ENCODE measurements around the gene PNPLA6. TPM values are rescaled to one million over a fixed set of nuclear protein-coding genes. Genes with fewer than 3 reads are reported as not detected.

The PNPLA6 gene
- total and polyA plus RNA-seq, 4 experiments from 2014 or later = 4.7 to 169 (median 90.8) TPM

- intact Hi-C loops (cut with micrococcal nuclease) = loop anchor here (2.0 kb wide), 1 partner anchor 19 kb away; the partner anchor contains the start of gene PNPLA6
- Histone ChIP-seq H3K27ac (ENCODE audit: low read depth, low read length) (no peak within 1 kb of the TSS), H3K27me3 (ENCODE audit: insufficient read depth, low read length) (peaks cover 4% of the 10 kb centered on the region), H3K4me1 (ENCODE audit: insufficient read depth, low read length) (peaks cover 10% of the 10 kb centered on the region), H3K9me3 (ENCODE audit: control insufficient read depth in 1 of 2, low read length in 2 of 2) (no peaks in the 10 kb centered on the region), H3K36me3 (ENCODE audit: insufficient read depth, low read length) (no peaks in the 10 kb centered on the region), H3K4me3 (ENCODE audit: low read length in 2 of 2) (peak within 1 kb of the TSS in 1 of 2 donors; percentile 32)
- H3K27me3 Mint-ChIP-seq = peaks cover 8 to 16% of the 10 kb centered on the region in 2 donors
- H3K27ac Mint-ChIP-seq = peak within 1 kb of the TSS in 6 of 7 donors; percentile 38 to 95 (median 82)
- peak within 1 kb of the TSS; percentile 68 to 91 (median 85) for H3K4me3 Mint-ChIP-seq
- ChIA-PET CTCF (ENCODE audit: partially characterized antibody) (interaction anchor here (0.6 kb wide), 1 partner anchor 11 kb away, joined by 3 read pairs; no protein-coding TSS in a partner anchor), POLR2A (ENCODE audit: partially characterized antibody) (interaction anchor here (1.3 to 1.6 kb wide), 2 partner anchors 19 to 114 kb away, joined by 3 to 7 read pairs; partner anchors contain the start of genes PET100 and XAB2)
- peaks cover 4 to 23% (median 11%) of the 10 kb centered on the region in 4 donors for H3K4me1 Mint-ChIP-seq
- no peaks in the 10 kb centered on the region for H3K9me3 Mint-ChIP-seq
- H3K36me3 Mint-ChIP-seq = peaks cover 0 to 3% of the 10 kb centered on the region in 2 donors
- DNase-seq = no peak
Measured at GRCh38 chr19:7515645-7516151, 19.8 kb upstream of the PNPLA6 start, which contains the start of gene ZNF358. Gene ZNF358 (plus strand): TSS chr19:7516103. CDS start chr19:7519243, 3,140 bp downstream.

GRCh38 chr19:7516333-7516732, 19.2 kb upstream of the PNPLA6 start:
- ChIA-PET CTCF (ENCODE audit: partially characterized antibody) (interaction anchor here (0.6 kb wide), 1 partner anchor 11 kb away, joined by 3 read pairs; no protein-coding TSS in a partner anchor), POLR2A (ENCODE audit: partially characterized antibody) (interaction anchor here (1.3 to 1.6 kb wide), 2 partner anchors 18 to 113 kb away, joined by 3 to 7 read pairs; partner anchors contain the start of genes PET100 and XAB2)
- DNase-seq = no peak
- no peaks in the 10 kb centered on the region for H3K36me3 ChIP-seq (ENCODE audit: insufficient read depth, low read length)
- H3K27me3 Mint-ChIP-seq = peaks cover 8 to 16% of the 10 kb centered on the region in 2 donors
- no peaks in the 10 kb centered on the region for H3K9me3 Mint-ChIP-seq
- peaks cover 4 to 23% (median 11%) of the 10 kb centered on the region in 4 donors for H3K4me1 Mint-ChIP-seq
- H3K27ac ChIP-seq (ENCODE audit: low read depth, low read length) = no peak overlapping the region
- peak overlapping the region; percentile 50 to 71 (median 66) for H3K4me3 Mint-ChIP-seq
- no peaks in the 10 kb centered on the region for H3K9me3 ChIP-seq (ENCODE audit: control insufficient read depth in 1 of 2, low read length in 2 of 2)
- no peak overlapping the region for H3K27ac Mint-ChIP-seq
- H3K4me3 ChIP-seq (ENCODE audit: low read length in 2 of 2) = peak overlapping the region in 1 of 2 donors; percentile 32
- intact Hi-C loops (cut with micrococcal nuclease) = loop anchor here (2.0 kb wide), 1 partner anchor 18 kb away; the partner anchor contains the start of gene PNPLA6
- peaks cover 4% of the 10 kb centered on the region for H3K27me3 ChIP-seq (ENCODE audit: insufficient read depth, low read length)
- peaks cover 10% of the 10 kb centered on the region for H3K4me1 ChIP-seq (ENCODE audit: insufficient read depth, low read length)
- peaks cover 0 to 3% of the 10 kb centered on the region in 2 donors for H3K36me3 Mint-ChIP-seq

GRCh38 chr19:7516878-7517277, 18.6 kb upstream of the PNPLA6 start:
- ChIA-PET CTCF (ENCODE audit: partially characterized antibody) (no interaction called here), POLR2A (ENCODE audit: partially characterized antibody) (interaction anchor here (1.6 kb wide), 1 partner anchor 17 kb away, joined by 7 read pairs; no protein-coding TSS in a partner anchor)
- no peaks in the 10 kb centered on the region for H3K9me3 Mint-ChIP-seq
- peaks cover 1 to 3% of the 10 kb centered on the region in 2 donors for H3K36me3 Mint-ChIP-seq
- no peaks in the 10 kb centered on the region for H3K36me3 ChIP-seq (ENCODE audit: insufficient read depth, low read length)
- peaks cover 4% of the 10 kb centered on the region for H3K27me3 ChIP-seq (ENCODE audit: insufficient read depth, low read length)
- H3K9me3 ChIP-seq (ENCODE audit: control insufficient read depth in 1 of 2, low read length in 2 of 2) = no peaks in the 10 kb centered on the region
- DNase-seq = no peak
- peaks cover 5 to 26% (median 13%) of the 10 kb centered on the region in 4 donors for H3K4me1 Mint-ChIP-seq
- H3K4me1 ChIP-seq (ENCODE audit: insufficient read depth, low read length) = peaks cover 13% of the 10 kb centered on the region
- no peak overlapping the region for H3K4me3 ChIP-seq (ENCODE audit: low read length in 2 of 2)
- peaks cover 8 to 16% of the 10 kb centered on the region in 2 donors for H3K27me3 Mint-ChIP-seq
- peak overlapping the region; percentile 50 to 71 (median 66) for H3K4me3 Mint-ChIP-seq
- intact Hi-C loops (cut with micrococcal nuclease) = loop anchor here (2.0 kb wide), 1 partner anchor 18 kb away; the partner anchor contains the start of gene PNPLA6
- no peak overlapping the region for H3K27ac ChIP-seq (ENCODE audit: low read depth, low read length)
- H3K27ac Mint-ChIP-seq = peak overlapping the region in 3 of 7 donors; percentile 51 to 84 (median 63)

- peaks cover 3% of the 10 kb centered on the region in 2 donors for H3K36me3 Mint-ChIP-seq
- Histone ChIP-seq H3K4me1 (ENCODE audit: insufficient read depth, low read length) (peaks cover 28% of the 10 kb centered on the region), H3K4me3 (ENCODE audit: low read length in 2 of 2) (no peak overlapping the region), H3K27me3 (ENCODE audit: insufficient read depth, low read length) (peaks cover 4% of the 10 kb centered on the region), H3K9me3 (ENCODE audit: control insufficient read depth in 1 of 2, low read length in 2 of 2) (no peaks in the 10 kb centered on the region), H3K36me3 (ENCODE audit: insufficient read depth, low read length) (no peaks in the 10 kb centered on the region), H3K27ac (ENCODE audit: low read depth, low read length) (no peak overlapping the region)
- CTCF ChIA-PET (ENCODE audit: partially characterized antibody) = no interaction called here
- intact Hi-C loops (cut with micrococcal nuclease) = no loop called here
- H3K27me3 Mint-ChIP-seq = peaks cover 4 to 11% of the 10 kb centered on the region in 2 donors
- no peak overlapping the region for H3K27ac Mint-ChIP-seq
- no peak for DNase-seq
- H3K4me1 Mint-ChIP-seq = peaks cover 8 to 34% (median 22%) of the 10 kb centered on the region in 4 donors
- peak overlapping the region in 2 of 8 donors; percentile 15 to 18 for H3K4me3 Mint-ChIP-seq
- POLR2A ChIA-PET (ENCODE audit: partially characterized antibody) = interaction anchor here (6.2 kb wide), 1 partner anchor 14 kb away, joined by 94 read pairs; the partner anchor contains the start of gene PNPLA6
- H3K9me3 Mint-ChIP-seq = no peaks in the 10 kb centered on the region
Measured at GRCh38 chr19:7519361-7520130, 16.0 kb upstream of the PNPLA6 start.

- H3K27ac Mint-ChIP-seq = no peak overlapping the region
- Histone ChIP-seq H3K4me3 (ENCODE audit: low read length in 2 of 2) (no peak overlapping the region), H3K36me3 (ENCODE audit: insufficient read depth, low read length) (no peaks in the 10 kb centered on the region), H3K9me3 (ENCODE audit: control insufficient read depth in 1 of 2, low read length in 2 of 2) (no peaks in the 10 kb centered on the region), H3K27me3 (ENCODE audit: insufficient read depth, low read length) (no peaks in the 10 kb centered on the region), H3K27ac (ENCODE audit: low read depth, low read length) (no peak overlapping the region), H3K4me1 (ENCODE audit: insufficient read depth, low read length) (peaks cover 28% of the 10 kb centered on the region)
- H3K4me3 Mint-ChIP-seq = no peak overlapping the region
- intact Hi-C loops (cut with micrococcal nuclease) = no loop called here
- peaks cover 4 to 7% of the 10 kb centered on the region in 2 donors for H3K27me3 Mint-ChIP-seq
- H3K4me1 Mint-ChIP-seq = peaks cover 8 to 31% (median 21%) of the 10 kb centered on the region in 4 donors
- peaks cover 3% of the 10 kb centered on the region in 2 donors for H3K36me3 Mint-ChIP-seq
- ChIA-PET CTCF (ENCODE audit: partially characterized antibody) (no interaction called here), POLR2A (ENCODE audit: partially characterized antibody) (interaction anchor here (1.0 to 6.2 kb wide), 2 partner anchors 14 to 24 kb away, joined by 3 to 94 read pairs; partner anchors contain the start of gene PNPLA6)
- no peak for DNase-seq
- no peaks in the 10 kb centered on the region for H3K9me3 Mint-ChIP-seq
Measured at GRCh38 chr19:7520131-7521051, 15.1 kb upstream of the PNPLA6 start.

GRCh38 chr19:7521551-7522071, 13.9 kb upstream of the PNPLA6 start:
- H3K27me3 ChIP-seq (ENCODE audit: insufficient read depth, low read length) = no peaks in the 10 kb centered on the region
- no peaks in the 10 kb centered on the region for H3K9me3 Mint-ChIP-seq
- CTCF ChIA-PET (ENCODE audit: partially characterized antibody) = no interaction called here
- POLR2A ChIA-PET (ENCODE audit: partially characterized antibody) = interaction anchor here (0.7 to 6.2 kb wide), 8 partner anchors 11 to 176 kb away, joined by 3 to 94 read pairs (median 4); partner anchors contain the start of genes ARHGEF18, PEX11G and PNPLA6
- peak overlapping the region in 6 of 7 donors; percentile 77 to 93 (median 89) for H3K27ac Mint-ChIP-seq
- peaks cover 7 to 26% (median 16%) of the 10 kb centered on the region in 4 donors for H3K4me1 Mint-ChIP-seq
- no peaks in the 10 kb centered on the region for H3K36me3 ChIP-seq (ENCODE audit: insufficient read depth, low read length)
- no peak overlapping the region for H3K27ac ChIP-seq (ENCODE audit: low read depth, low read length)
- no peak for DNase-seq
- peaks cover 2 to 5% of the 10 kb centered on the region in 2 donors for H3K27me3 Mint-ChIP-seq
- peaks cover 21% of the 10 kb centered on the region for H3K4me1 ChIP-seq (ENCODE audit: insufficient read depth, low read length)
- peak overlapping the region in 1 of 2 donors; percentile 2 for H3K4me3 ChIP-seq (ENCODE audit: low read length in 2 of 2)
- H3K36me3 Mint-ChIP-seq = peaks cover 4 to 5% of the 10 kb centered on the region in 2 donors
- H3K4me3 Mint-ChIP-seq = peak overlapping the region; percentile 82 to 93 (median 87)
- no peaks in the 10 kb centered on the region for H3K9me3 ChIP-seq (ENCODE audit: control insufficient read depth in 1 of 2, low read length in 2 of 2)
- intact Hi-C loops (cut with micrococcal nuclease) = loop anchor here (1.0 kb wide), 2 partner anchors 13 to 32 kb away; partner anchors contain the start of gene PEX11G

All from CD4-positive, alpha-beta memory T cell (primary cell).